HG03354 (cell line): ENCODE results near the gene MIB1.
"Not testable (repeated sequence)": the region's sequence is repeated elsewhere in the genome, so short reads cannot be mapped to it uniquely, and the experiment has no call there.

Experiments used
- ATAC-seq: cut with Tn5 transposase; IDR thresholded peaks from one replicate; pipeline ENCODE4 v1.9.1; 2021; ENCODE audit warnings: mild to moderate bottlenecking; ENCODE audit not compliant: unreplicated experiment, poor library complexity, severe bottlenecking

The MIB1 gene

GRCh38 chr18:21742315-21742687 is 1.7 kb downstream of the MIB1 start:
- ATAC-seq, result no peak

- ATAC-seq, result no peak
Measured at GRCh38 chr18:21743166-21743832, 2.7 kb downstream of the MIB1 start.

- ATAC-seq, result no peak
Measured at GRCh38 chr18:21745231-21745630, 4.6 kb downstream of the MIB1 start.

GRCh38 chr18:21747268-21747667 is 6.7 kb downstream of the MIB1 start:
- no peak for ATAC-seq

- ATAC-seq, result no peak
Measured at GRCh38 chr18:21747764-21748693, 7.4 kb downstream of the MIB1 start.

GRCh38 chr18:21757833-21758232 is 17.2 kb downstream of the MIB1 start:
- ATAC-seq, result no peak

- ATAC-seq, result no peak
Measured at GRCh38 chr18:21759836-21760235, 19.2 kb downstream of the MIB1 start.

GRCh38 chr18:21760321-21760720 is 19.7 kb downstream of the MIB1 start:
- no peak for ATAC-seq

- no peak for ATAC-seq
Measured at GRCh38 chr18:21761471-21762115, 21.0 kb downstream of the MIB1 start.

GRCh38 chr18:21762181-21762772 is 21.7 kb downstream of the MIB1 start:
- no peak for ATAC-seq

- no peak for ATAC-seq
Measured at GRCh38 chr18:21763846-21764646, 23.5 kb downstream of the MIB1 start.

GRCh38 chr18:21769206-21769605 is 28.6 kb downstream of the MIB1 start:
- no peak for ATAC-seq

GRCh38 chr18:21774722-21775121 is 34.1 kb downstream of the MIB1 start:
- no peak for ATAC-seq

- peak; percentile 70 for ATAC-seq
Measured at GRCh38 chr18:21777814-21778213, 37.2 kb downstream of the MIB1 start.

- no peak for ATAC-seq
Measured at GRCh38 chr18:21786526-21786925, 45.9 kb downstream of the MIB1 start.

- not testable (repeated sequence) for ATAC-seq
Measured at GRCh38 chr18:21796089-21796488, 55.5 kb downstream of the MIB1 start.

- no peak for ATAC-seq
Measured at GRCh38 chr18:21798126-21798525, 57.5 kb downstream of the MIB1 start.

- no peak for ATAC-seq
Measured at GRCh38 chr18:21799721-21800120, 59.1 kb downstream of the MIB1 start.

- no peak for ATAC-seq
Measured at GRCh38 chr18:21803495-21803894, 62.9 kb downstream of the MIB1 start.
